Measurements from ENCODE around the gene FNDC1.
"Not testable (repeated sequence)": the region's sequence is repeated elsewhere in the genome, so short reads cannot be mapped to it uniquely, and the experiment has no call there.

FNDC1 gene

DNA sequence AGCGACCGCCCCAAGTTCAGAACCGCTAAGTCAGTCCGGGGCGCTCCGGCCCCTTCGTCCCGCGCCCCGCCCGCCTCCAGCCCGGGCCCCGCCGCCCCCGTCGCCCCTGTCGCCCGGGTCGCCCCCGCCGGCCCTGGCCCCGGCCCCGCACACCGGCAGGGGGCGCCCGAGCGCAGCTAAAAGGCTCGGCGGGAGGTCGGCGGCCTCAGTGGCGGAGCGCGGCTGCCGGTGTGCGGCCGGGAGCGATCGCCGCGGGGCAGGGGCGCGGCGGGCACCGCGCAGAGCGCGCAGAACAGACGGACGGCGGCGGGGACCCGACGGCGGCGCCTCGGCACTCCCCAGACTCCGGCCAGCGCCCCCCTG, at the start of gene FNDC1:
FNDC1 (plus strand) TSS at position 208 of the 363 bp plus-strand sequence. CDS start 197 bp downstream, outside the sequence.
- DNase-seq = no peak

DNA sequence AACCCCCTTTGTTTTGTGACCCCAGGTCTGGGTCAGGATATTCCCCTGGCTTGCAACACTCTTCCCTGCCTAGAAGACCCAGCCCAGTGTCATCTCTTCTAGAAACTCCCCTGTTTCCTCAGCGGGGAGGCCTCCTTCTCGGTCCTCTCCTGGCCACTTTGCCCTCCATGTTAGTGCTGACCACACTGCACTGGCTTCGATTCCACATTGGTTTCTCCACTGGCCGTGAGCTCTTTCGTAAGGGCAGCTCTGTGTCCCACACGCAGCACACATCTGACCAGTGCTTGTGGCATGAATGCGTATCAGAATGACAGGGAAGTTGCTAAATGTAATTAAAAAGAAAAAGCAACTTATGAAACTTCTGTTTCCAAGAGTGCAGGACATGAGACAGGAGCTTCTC, 49.4 kb upstream of the FNDC1 start:
- DNase-seq = no peak

GRCh38 chr6:159121486-159121885, 47.7 kb upstream of the FNDC1 start:
- DNase-seq = no peak

- DNase-seq = no peak
Measured at GRCh38 chr6:159122453-159122852, 46.7 kb upstream of the FNDC1 start.

DNA sequence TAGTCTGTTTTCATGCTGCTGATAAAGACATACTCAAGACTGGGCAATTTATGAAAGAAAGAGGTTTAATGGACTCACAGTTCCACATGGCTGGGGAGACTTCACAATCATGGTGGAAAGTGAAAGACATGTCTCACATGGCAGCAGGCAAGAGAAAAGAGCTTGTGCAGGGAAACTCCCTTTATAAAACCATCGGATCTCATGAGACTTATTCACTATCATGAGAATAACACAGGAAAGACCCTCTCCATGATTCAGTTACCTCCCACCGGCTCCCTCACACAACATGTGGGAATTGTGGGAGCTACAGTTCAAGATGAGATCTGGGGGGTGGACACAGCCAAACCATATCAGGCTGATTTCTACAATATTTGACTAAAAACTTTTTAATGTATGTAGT, 45.4 kb upstream of the FNDC1 start:
- not testable (repeated sequence) for DNase-seq

GRCh38 chr6:159125014-159125609, 44.1 kb upstream of the FNDC1 start:
- no peak for DNase-seq

DNA sequence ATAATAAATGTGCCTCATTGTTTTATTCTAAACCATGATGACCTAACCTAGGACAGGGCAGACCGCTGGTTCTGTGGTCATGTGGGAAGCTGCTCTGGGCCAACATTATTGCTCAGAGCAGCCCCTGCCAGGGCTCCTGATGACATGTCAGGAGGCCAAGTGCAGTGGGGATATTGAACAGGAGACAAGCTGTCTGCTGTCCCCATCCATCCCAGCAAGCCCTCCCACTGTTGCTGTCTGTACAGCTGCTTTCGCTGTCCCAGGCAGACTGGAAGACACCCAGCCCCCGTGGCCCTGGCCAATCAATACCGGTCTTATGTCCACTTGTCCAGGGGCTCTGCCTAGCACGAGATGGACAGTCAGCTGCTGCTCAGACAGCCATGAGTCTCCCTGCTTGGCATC, 43.2 kb upstream of the FNDC1 start:
- no peak for DNase-seq

DNA sequence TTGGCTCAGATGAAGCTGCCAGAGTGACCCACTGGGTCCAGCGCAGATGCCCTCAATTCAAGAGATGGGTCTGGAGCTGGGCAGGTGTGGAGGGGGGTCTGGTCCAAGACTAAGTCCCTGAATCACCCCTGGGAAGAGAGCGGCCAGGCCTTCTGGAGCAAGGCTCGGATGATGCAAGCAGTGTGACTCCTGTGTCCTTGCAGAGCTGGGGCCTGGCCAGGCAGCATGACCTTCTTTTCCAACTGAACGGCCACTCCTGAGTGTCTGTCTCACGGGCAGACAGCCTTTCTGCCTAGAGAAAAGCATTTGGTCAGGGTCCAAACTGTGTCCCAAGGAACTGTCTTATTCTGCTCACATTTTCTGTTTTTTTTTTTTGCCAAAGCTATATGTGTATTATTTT, 42.6 kb upstream of the FNDC1 start:
- no peak for DNase-seq

GRCh38 chr6:159127701-159128100, 41.5 kb upstream of the FNDC1 start:
- DNase-seq = no peak

GRCh38 chr6:159128978-159129377, 40.2 kb upstream of the FNDC1 start:
- DNase-seq = no peak

- DNase-seq = no peak
Measured at GRCh38 chr6:159130846-159131245, 38.4 kb upstream of the FNDC1 start.

DNA sequence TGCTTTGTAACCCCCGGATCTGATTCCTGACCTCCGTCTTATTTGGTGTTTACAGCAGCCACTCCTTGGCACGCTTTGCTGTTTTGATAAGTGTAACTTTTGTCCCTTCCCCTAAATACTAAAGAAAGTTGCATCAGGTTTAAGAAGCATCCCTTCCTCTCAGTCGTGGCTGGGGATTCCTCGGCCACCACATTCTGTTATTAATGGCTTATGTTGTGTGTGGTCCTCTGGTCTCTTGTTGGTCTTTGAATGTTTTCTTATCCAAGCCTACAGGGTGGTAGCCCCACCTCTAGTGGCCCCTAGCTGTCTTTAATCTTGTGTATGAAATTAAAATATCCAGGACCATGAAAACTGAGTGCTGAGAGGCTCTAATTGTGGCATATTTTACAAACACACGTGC, 37.5 kb upstream of the FNDC1 start:
- DNase-seq = no peak

DNA sequence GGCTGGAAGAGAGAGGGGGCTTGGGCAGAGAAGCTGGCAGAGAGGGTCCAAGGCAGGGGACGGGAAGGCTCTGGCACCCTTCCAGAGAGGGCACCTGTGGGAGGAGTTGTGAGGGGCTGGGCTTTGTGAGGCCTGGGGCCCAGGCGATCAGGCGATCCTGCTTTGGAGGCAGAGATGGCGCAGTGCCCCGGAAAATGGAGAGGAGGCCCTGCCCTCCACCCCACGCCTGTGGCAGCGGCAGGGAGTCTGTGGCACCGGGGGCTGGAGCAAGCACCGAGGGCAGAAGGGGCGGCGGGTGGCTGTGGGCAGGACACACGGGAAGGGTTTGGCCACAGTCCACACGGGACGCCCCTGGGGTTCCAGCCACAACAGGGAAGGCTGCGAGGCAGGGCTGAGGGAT, 36.5 kb upstream of the FNDC1 start:
- no peak for DNase-seq

- peak; percentile 2 for DNase-seq
Measured at GRCh38 chr6:159134701-159135364, 34.4 kb upstream of the FNDC1 start.

GRCh38 chr6:159137676-159138075, 31.5 kb upstream of the FNDC1 start:
- DNase-seq = no peak

GRCh38 chr6:159142531-159142930, 26.7 kb upstream of the FNDC1 start:
- no peak for DNase-seq

DNA sequence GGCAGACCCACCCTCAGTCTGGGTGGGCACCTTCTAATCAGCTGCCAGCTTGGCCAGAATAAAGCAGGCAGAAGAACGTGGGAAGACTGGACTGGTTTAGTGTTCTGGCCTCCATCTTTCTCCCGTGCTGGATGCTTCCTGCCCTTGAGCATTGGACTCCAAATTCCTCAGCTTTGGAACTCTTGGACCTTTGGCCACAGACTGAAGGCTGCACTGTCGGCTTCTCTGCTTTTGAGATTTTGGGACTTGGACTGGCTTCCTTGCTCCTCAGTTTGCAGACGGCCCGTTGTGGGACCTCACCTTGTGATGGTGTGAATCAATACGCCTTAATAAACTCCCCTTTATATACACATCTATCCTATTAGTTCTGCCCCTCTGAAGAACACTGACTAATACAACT, 20.6 kb upstream of the FNDC1 start:
- DNase-seq = no peak

GRCh38 chr6:159149641-159150040, 19.6 kb upstream of the FNDC1 start:
- no peak for DNase-seq

- DNase-seq = no peak
Measured at GRCh38 chr6:159151266-159151855, 17.8 kb upstream of the FNDC1 start.

GRCh38 chr6:159152041-159152440, 17.2 kb upstream of the FNDC1 start:
- DNase-seq = no peak

GRCh38 chr6:159152782-159153181, 16.4 kb upstream of the FNDC1 start:
- no peak for DNase-seq

GRCh38 chr6:159155679-159156078, 13.5 kb upstream of the FNDC1 start:
- no peak for DNase-seq

DNA sequence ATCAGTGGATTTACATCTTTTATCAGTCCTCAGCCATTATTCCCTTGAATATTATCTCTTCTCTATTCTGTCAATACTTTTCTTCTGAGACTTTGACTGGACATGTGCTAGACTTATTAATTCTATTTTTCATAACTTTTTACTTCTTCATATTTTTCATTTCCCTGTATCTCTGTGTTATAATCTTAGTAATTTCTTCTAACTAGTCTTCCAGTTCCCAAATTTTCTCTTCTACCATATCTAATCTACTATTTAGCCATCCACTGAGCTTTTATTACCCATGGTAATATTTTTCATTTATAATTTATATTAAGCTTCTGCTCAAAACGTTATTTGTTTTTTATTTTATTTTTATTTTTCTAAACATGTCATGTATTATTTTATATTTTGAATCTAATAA, 13.1 kb upstream of the FNDC1 start:
- no peak for DNase-seq

DNA sequence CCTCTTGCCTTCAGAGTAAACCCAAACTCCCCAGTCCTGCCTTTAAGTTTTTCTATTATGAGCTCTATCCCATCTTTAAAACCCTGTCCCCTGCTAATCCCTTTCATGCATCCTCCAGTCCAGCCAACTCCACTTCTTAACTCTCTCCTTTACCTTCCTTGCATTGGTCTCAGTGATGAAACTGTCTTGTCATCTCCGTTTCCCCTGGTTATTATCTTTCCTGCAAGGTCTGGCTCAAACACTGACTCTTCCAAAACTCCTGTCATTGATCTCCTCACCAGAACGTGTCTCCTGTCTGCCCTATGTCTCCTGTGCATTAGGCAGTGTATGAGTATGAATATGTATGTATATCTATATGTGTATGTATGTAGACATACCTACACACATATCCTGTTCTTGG, 11.8 kb upstream of the FNDC1 start:
- DNase-seq = no peak

GRCh38 chr6:159161839-159162238, 7.4 kb upstream of the FNDC1 start:
- DNase-seq = no peak
